K562 (cell line): ENCODE measurements around the gene SALL3. TPM values are rescaled to one million over a fixed set of nuclear protein-coding genes. Genes with fewer than 3 reads are reported as not detected.

Source experiments
- ATAC-seq: fragments of 200-7000 bp; cut with Tn5 transposase; 3 replicates; pipeline ENCODE4 v1.9.1; 2020; ENCODE audit warnings: moderate library complexity
- BruUV-seq: library from RNA; stranded (reverse); fragments of 400-500 nt; replicated peaks from 2 replicates; lab custom pipeline; 2021; lab: Mats Ljungman, UMichigan
- CTCF ChIA-PET: fragments of 300-600 bp; formaldehyde crosslinking; extraction: SDS; loops from one replicate; lab custom pipeline; 2021; ENCODE audit warnings: low intra/inter-chr PET ratio; lab: Yijun Ruan, JAX
- POLR2A ChIA-PET: fragments of 300-600, 350-650 bp; sonication (Branson Sonifier 250); formaldehyde crosslinking; extraction: SDS; loops from one replicate; lab custom pipeline; 2021; ENCODE audit warnings: antibody characterized with exemption, inconsistent platforms; lab: Yijun Ruan, JAX
- DNase-seq, 4 experiments: peaks; one replicate each; pipeline versions ENCODE4 v3.0.0 to v3.0.0-alpha.2; 2011 to 2018; ENCODE audit warnings: low spot score in 3 of 4, mixed read lengths in 3 of 4; ENCODE audit errors: extremely low read depth in 1 of 4
- FAIRE-seq: peaks from 2 replicates; lab custom pipeline; 2011; peaks lifted over from hg19 to GRCh38; lab: Jason Lieb, UNC
- H2AFZ ChIP-seq: 2 replicates; pipeline ENCODE4 v1.6.0; 2011; ENCODE audit warnings: low read depth, low read length, control low read depth, inconsistent platforms
- H3K27ac ChIP-seq: fragments of 200-600 bp; 3 replicates; pipeline ENCODE4 v1.8.0; 2011; ENCODE audit warnings: low read depth, mild to moderate bottlenecking, control low read depth, inconsistent platforms, low read length, moderate library complexity, mixed read lengths; ENCODE audit errors: extremely low read depth
- H3K27me3 ChIP-seq, 2 experiments: fragments of 300-600 bp in 1 of 2; 2 replicates in 1 of 2; 3 replicates in 1 of 2; pipeline versions ENCODE4 v1.6.0 to v1.8.0; 2011; ENCODE audit warnings: inconsistent platforms in 2 of 2, low read length in 2 of 2, mild to moderate bottlenecking in 1 of 2, mixed read lengths in 1 of 2, moderate library complexity in 1 of 2; ENCODE audit not compliant: control insufficient read depth in 2 of 2, insufficient read depth in 2 of 2
- H3K36me3 ChIP-seq: fragments of 300-600 bp; 3 replicates; pipeline ENCODE4 v1.8.0; 2011; ENCODE audit warnings: mild to moderate bottlenecking, low read length, inconsistent platforms; ENCODE audit not compliant: control insufficient read depth, insufficient read depth
- H3K4me1 ChIP-seq, 2 experiments: fragments of 200-600 bp in 1 of 2; replicated peaks in 1 of 2; 2 replicates in 1 of 2; 3 replicates in 1 of 2; pipeline versions ENCODE4 v1.5.1 to v1.8.0; 2011; ENCODE audit warnings: inconsistent platforms in 2 of 2, low read length in 2 of 2, mild to moderate bottlenecking in 1 of 2, mixed read lengths in 1 of 2, moderate library complexity in 1 of 2; ENCODE audit not compliant: control insufficient read depth in 2 of 2, insufficient read depth in 2 of 2
- H3K4me2 ChIP-seq: 2 replicates; pipeline ENCODE4 v1.6.1; 2011; ENCODE audit warnings: low read length, control low read depth, inconsistent platforms, mixed read lengths; ENCODE audit not compliant: insufficient read depth
- H3K4me3 ChIP-seq: fragments of 200-600 bp; sonication (generic), shearing (Covaris generic); 2 replicates; pipeline ENCODE4 v1.5.1; 2016; ENCODE audit warnings: control low read depth, inconsistent platforms
- H3K79me2 ChIP-seq: fragments of 200-600 bp; 3 replicates; pipeline ENCODE4 v1.8.0; 2011; ENCODE audit warnings: low read length, inconsistent platforms; ENCODE audit not compliant: control insufficient read depth, insufficient read depth
- H3K9ac ChIP-seq, 2 experiments: 2 replicates each; pipeline versions ENCODE4 v1.6.0 to v1.6.1; 2011; ENCODE audit warnings: low read depth in 2 of 2, low read length in 2 of 2, control low read depth in 1 of 2, inconsistent platforms in 1 of 2, mild to moderate bottlenecking in 1 of 2, mixed read lengths in 1 of 2; ENCODE audit not compliant: insufficient read depth in 1 of 2
- H3K9me1 ChIP-seq: one replicate; pipeline ENCODE4 v1.6.0; 2011; ENCODE audit warnings: inconsistent platforms, mild to moderate bottlenecking, low read length, moderate library complexity; ENCODE audit not compliant: control insufficient read depth, insufficient read depth
- H3K9me3 ChIP-seq: replicated peaks from 2 replicates; pipeline ENCODE4 v1.5.1; 2011; ENCODE audit warnings: low read depth, low read length, inconsistent platforms; ENCODE audit not compliant: control insufficient read depth, insufficient read depth
- H4K20me1 ChIP-seq: replicated peaks from 2 replicates; pipeline ENCODE4 v1.6.1; 2011; ENCODE audit warnings: low read length, inconsistent platforms, mixed read lengths; ENCODE audit not compliant: control insufficient read depth, insufficient read depth
- JUND ChIP-seq, 2 experiments: IDR thresholded peaks; 2 replicates in 1 of 2; 3 replicates in 1 of 2; pipeline ENCODE4 v1.6.1; 2011; ENCODE audit warnings: borderline replicate concordance in 2 of 2, low read depth in 2 of 2, low read length in 2 of 2, improper control_type of control experiment in 1 of 2, missing biosample characterization in 1 of 2, missing genetic modification characterization in 1 of 2, missing genetic modification reagents in 1 of 2
- KDM1A ChIP-seq, 2 experiments: fragments of 450-650 bp; IDR thresholded peaks; 2 replicates each; pipeline ENCODE4 v1.6.1; 2016; ENCODE audit warnings: mild to moderate bottlenecking in 2 of 2
- MAFF ChIP-seq: IDR thresholded peaks from 2 replicates; pipeline ENCODE4 v1.6.1; 2012; ENCODE audit warnings: low read length, improper control_type of control experiment
- MAFK ChIP-seq: IDR thresholded peaks from 2 replicates; pipeline ENCODE4 v1.6.1; 2011; ENCODE audit warnings: low read length, improper control_type of control experiment
- NCOA4 ChIP-seq: fragments of 450-650 bp; IDR thresholded peaks from 2 replicates; pipeline ENCODE4 v1.6.1; 2018; ENCODE audit warnings: mild to moderate bottlenecking; ENCODE audit not compliant: partially characterized antibody
- NUFIP1 ChIP-seq: fragments of 450-650 bp; IDR thresholded peaks from 2 replicates; pipeline ENCODE4 v1.6.1; 2018; ENCODE audit not compliant: partially characterized antibody
- RAD21 ChIP-seq, 2 experiments: fragments of 250-450 bp in 1 of 2; fragments of 450-650 bp in 1 of 2; sonication (Bioruptor Pico) in 1 of 2; formaldehyde crosslinking in 1 of 2; IDR thresholded peaks in 1 of 2; conservative IDR thresholded peaks in 1 of 2; 2 replicates each; pipeline versions ENCODE4 v1.4.0 to v1.8.0; 2020 to 2022; ENCODE audit warnings: mild to moderate bottlenecking in 2 of 2, moderate library complexity in 1 of 2
- RFX7 ChIP-seq: fragments of 250-450 bp; sonication (Bioruptor Pico); IDR thresholded peaks from 2 replicates; pipeline ENCODE4 v1.5.1; 2021; ENCODE audit warnings: mild to moderate bottlenecking
- THRAP3 ChIP-seq: fragments of 450-650 bp; IDR thresholded peaks from 2 replicates; pipeline ENCODE4 v1.6.1; 2016; ENCODE audit warnings: mild to moderate bottlenecking, inconsistent platforms, borderline replicate concordance
- TRIM24 ChIP-seq, 2 experiments: fragments of 450-650 bp; IDR thresholded peaks; 2 replicates each; pipeline ENCODE4 v1.6.1; 2016
- ZNF764 ChIP-seq: fragments of 250-450 bp; sonication (Bioruptor Pico); IDR thresholded peaks from 2 replicates; pipeline ENCODE4 v1.4.0; 2020; ENCODE audit warnings: low read depth, mild to moderate bottlenecking, moderate library complexity
- WGBS: fragments of 100-300 bp; shearing (Covaris generic); methylation state at CpG from one replicate; pipeline ENCODE4 v1.1.6; 2016; ENCODE audit warnings: low coverage, mixed read lengths; ENCODE audit not compliant: insufficient coverage; ENCODE audit errors: missing lambda C conversion rate; 5-methylcytosine and 5-hydroxymethylcytosine counted together
- in situ Hi-C: fragments of 300-500 bp; cut with MboI; formaldehyde crosslinking; loops from 4 replicates; pipeline ENCODE4 v1.15.0; 2018; ENCODE audit warnings: inconsistent platforms, mixed read lengths
- intact Hi-C: fragments of 100-400 bp; cut with micrococcal nuclease; formaldehyde crosslinking; loops from 2 replicates; pipeline ENCODE4 v1.14.2; 2022
- polyA plus RNA-seq, 8 experiments: library from polyadenylated mRNA; depleted of rRNA in 4 of 8; stranded (reverse) in 5 of 8; unstranded in 3 of 8; fragments of >200 nt; fragmentation: Nextera tagmentation in 2 of 8; fragmentation: Illumina TruSeq in 1 of 8; extraction: Ambion mirVana in 2 of 8; extraction: Trizol in 1 of 8; gene quantifications; 2 replicates each; pipeline versions ENCODE4 v1.2.1 to v1.2.3, GENCODE V29; 2011 to 2014; ENCODE audit warnings: inconsistent platforms in 1 of 8, missing spikeins in 1 of 8
- total RNA-seq, 7 experiments: library from RNA; depleted of rRNA in 6 of 7; stranded (reverse); fragments of >200 nt in 6 of 7; fragmentation: Illumina TruSeq in 2 of 7; extraction: Trizol in 2 of 7; gene quantifications; 2 replicates each; pipeline versions ENCODE4 v1.2.1 to v1.2.3, GENCODE V29; 2011 to 2021; ENCODE audit warnings: low replicate concordance in 1 of 7
- TF ChIP-seq, protein P1 (sequence below): conservative IDR thresholded peaks from 2 replicates; pipeline ENCODE4 v1.6.1; 2011; ENCODE audit warnings: low read depth, mild to moderate bottlenecking, low read length; ENCODE audit not compliant: control insufficient read depth
- TF ChIP-seq, protein P2 (sequence below): fragments of 250-450 bp; sonication (Bioruptor Pico); IDR thresholded peaks from 2 replicates; pipeline ENCODE4 v1.4.0; 2020
- TF ChIP-seq, protein P3 (sequence below): fragments of 450-650 bp; formaldehyde crosslinking; IDR thresholded peaks from 2 replicates; pipeline ENCODE4 v1.4.0; 2022; ENCODE audit warnings: mild to moderate bottlenecking, moderate library complexity
- TF ChIP-seq, protein P4 (sequence below): IDR thresholded peaks from 2 replicates; pipeline ENCODE4 v1.6.1; 2012; ENCODE audit warnings: low read depth, low read length, improper control_type of control experiment, borderline replicate concordance

SALL3 gene
- total and polyA plus RNA-seq, 9 of the 15 experiments (the other 6 are each of a cell fraction or from before 2014, with no cell fraction given) = not detected

DNA sequence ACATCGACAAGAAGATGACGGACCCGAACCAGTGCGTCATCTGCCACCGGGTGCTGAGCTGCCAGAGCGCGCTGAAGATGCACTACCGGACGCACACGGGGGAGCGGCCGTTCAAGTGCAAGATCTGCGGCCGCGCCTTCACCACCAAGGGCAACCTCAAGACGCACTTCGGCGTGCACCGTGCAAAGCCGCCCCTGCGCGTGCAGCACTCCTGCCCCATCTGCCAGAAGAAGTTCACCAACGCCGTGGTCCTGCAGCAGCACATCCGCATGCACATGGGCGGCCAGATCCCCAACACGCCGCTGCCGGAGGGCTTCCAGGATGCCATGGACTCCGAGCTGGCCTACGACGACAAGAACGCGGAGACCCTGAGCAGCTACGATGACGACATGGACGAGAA is 14.4 kb downstream of the SALL3 start (continued):
- TF ChIP-seq, protein P1, sequence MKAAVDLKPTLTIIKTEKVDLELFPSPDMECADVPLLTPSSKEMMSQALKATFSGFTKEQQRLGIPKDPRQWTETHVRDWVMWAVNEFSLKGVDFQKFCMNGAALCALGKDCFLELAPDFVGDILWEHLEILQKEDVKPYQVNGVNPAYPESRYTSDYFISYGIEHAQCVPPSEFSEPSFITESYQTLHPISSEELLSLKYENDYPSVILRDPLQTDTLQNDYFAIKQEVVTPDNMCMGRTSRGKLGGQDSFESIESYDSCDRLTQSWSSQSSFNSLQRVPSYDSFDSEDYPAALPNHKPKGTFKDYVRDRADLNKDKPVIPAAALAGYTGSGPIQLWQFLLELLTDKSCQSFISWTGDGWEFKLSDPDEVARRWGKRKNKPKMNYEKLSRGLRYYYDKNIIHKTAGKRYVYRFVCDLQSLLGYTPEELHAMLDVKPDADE = no peak
- TF ChIP-seq, protein P2, sequence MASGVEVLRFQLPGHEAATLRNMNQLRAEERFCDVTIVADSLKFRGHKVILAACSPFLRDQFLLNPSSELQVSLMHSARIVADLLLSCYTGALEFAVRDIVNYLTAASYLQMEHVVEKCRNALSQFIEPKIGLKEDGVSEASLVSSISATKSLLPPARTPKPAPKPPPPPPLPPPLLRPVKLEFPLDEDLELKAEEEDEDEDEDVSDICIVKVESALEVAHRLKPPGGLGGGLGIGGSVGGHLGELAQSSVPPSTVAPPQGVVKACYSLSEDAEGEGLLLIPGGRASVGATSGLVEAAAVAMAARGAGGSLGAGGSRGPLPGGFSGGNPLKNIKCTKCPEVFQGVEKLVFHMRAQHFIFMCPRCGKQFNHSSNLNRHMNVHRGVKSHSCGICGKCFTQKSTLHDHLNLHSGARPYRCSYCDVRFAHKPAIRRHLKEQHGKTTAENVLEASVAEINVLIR (CRISPR knock-in tag) = no peak
- TF ChIP-seq JUND (IDR thresholded peaks at IDR 0.05; ENCODE audit: borderline replicate concordance, low read depth, low read length) (no peak), JUND (tag; IDR thresholded peaks at IDR 0.05; ENCODE audit: borderline replicate concordance, low read depth, low read length) (no peak), NUFIP1 (no peak)

DNA sequence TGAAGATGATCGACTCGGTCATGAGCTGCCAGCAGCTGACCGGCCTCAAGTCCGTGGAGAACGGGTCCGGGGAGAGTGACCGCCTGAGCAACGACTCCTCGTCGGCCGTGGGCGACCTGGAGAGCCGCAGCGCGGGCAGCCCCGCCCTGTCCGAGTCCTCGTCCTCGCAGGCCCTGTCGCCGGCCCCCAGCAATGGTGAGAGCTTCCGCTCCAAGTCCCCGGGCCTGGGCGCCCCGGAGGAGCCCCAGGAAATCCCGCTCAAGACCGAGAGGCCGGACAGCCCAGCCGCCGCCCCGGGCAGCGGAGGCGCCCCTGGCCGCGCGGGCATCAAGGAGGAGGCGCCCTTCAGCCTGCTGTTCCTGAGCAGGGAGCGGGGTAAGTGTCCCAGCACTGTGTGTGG is 14.9 kb downstream of the SALL3 start:
- H3K4me2 ChIP-seq = no peak overlapping the region
- in situ Hi-C loops = no loop called here
- DNase-seq (no peak), FAIRE-seq (no peak), ATAC-seq (no peak)
- H3K9me3 ChIP-seq = no peaks in the 10 kb centered on the region
- no peaks in the 10 kb centered on the region; a peak in 1 of 5 replicates for H3K4me1 ChIP-seq
- H3K9me1 ChIP-seq = no peaks in the 10 kb centered on the region
- no peak overlapping the region for H3K9ac ChIP-seq
- POLR2A ChIA-PET = no interaction called here
- WGBS = 10% methylated on average over 11 of the region's 38 CpGs
- H3K27ac ChIP-seq = no peak overlapping the region
- CTCF ChIA-PET = no interaction called here
- H4K20me1 ChIP-seq = no peaks in the 10 kb centered on the region
- H3K79me2 ChIP-seq = no peaks in the 10 kb centered on the region
- H3K27me3 ChIP-seq = peaks cover 9 to 28% of the 10 kb centered on the region in 2 experiments; a peak in 4 of 5 replicates
- no peak overlapping the region for H2AFZ ChIP-seq
- intact Hi-C loops = no loop called here
- H3K4me3 ChIP-seq = no peak overlapping the region
- BruUV-seq = no TSS peak
- H3K36me3 ChIP-seq = no peaks in the 10 kb centered on the region
- TF ChIP-seq TRIM24 (IDR thresholded peaks at IDR 0.05) (no peak), ZNF764 (no peak), MAFF (no peak), RFX7 (CRISPR knock-in tag) (no peak), RAD21 (CRISPR knock-in tag; conservative IDR thresholded peaks at IDR 0.05 in 1 of 2, IDR thresholded peaks at IDR 0.05 in 1 of 2) (no peak), THRAP3 (no peak), KDM1A (IDR thresholded peaks at IDR 0.05) (no peak), NCOA4 (no peak), MAFK (no peak)
- TF ChIP-seq, protein P3, sequence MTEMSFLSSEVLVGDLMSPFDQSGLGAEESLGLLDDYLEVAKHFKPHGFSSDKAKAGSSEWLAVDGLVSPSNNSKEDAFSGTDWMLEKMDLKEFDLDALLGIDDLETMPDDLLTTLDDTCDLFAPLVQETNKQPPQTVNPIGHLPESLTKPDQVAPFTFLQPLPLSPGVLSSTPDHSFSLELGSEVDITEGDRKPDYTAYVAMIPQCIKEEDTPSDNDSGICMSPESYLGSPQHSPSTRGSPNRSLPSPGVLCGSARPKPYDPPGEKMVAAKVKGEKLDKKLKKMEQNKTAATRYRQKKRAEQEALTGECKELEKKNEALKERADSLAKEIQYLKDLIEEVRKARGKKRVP (CRISPR knock-in tag) = no peak
- TF ChIP-seq, protein P4, sequence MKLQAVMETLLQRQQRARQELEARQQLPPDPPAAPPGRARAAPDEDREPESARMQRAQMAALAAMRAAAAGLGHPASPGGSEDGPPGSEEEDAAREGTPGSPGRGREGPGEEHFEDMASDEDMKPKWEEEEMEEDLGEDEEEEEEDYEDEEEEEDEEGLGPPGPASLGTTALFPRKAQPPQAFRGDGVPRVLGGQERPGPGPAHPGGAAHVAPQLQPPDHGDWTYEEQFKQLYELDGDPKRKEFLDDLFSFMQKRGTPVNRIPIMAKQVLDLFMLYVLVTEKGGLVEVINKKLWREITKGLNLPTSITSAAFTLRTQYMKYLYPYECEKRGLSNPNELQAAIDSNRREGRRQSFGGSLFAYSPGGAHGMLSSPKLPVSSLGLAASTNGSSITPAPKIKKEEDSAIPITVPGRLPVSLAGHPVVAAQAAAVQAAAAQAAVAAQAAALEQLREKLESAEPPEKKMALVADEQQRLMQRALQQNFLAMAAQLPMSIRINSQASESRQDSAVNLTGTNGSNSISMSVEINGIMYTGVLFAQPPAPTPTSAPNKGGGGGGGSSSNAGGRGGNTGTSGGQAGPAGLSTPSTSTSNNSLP = no peak
